MCF 10A (cell line): ENCODE data around the gene PFN3. TPM values are rescaled to one million over a fixed set of nuclear protein-coding genes. Genes with fewer than 3 reads are reported as not detected.

ENCODE experiments used
- BruUV-seq: library from RNA; stranded (reverse); fragments of 400-500 nt; replicated peaks from 2 replicates; lab custom pipeline; 2021; lab: Mats Ljungman, UMichigan
- CTCF ChIA-PET: fragments of 300-600 bp; sonication (Branson Sonifier 250); formaldehyde crosslinking; extraction: SDS; loops from one replicate; lab custom pipeline; 2021; ENCODE audit warnings: antibody characterized with exemption, inconsistent platforms; lab: Yijun Ruan, JAX
- POLR2A ChIA-PET: fragments of 300-600, 350-650 bp; sonication (Branson Sonifier 250); formaldehyde crosslinking; extraction: SDS; loops from one replicate; lab custom pipeline; 2020; ENCODE audit warnings: antibody characterized with exemption, inconsistent platforms; lab: Yijun Ruan, JAX
- DNase-seq: peaks from one replicate; pipeline ENCODE4 v3.0.0-alpha.2; 2018; ENCODE audit not compliant: unreplicated experiment
- H3K27ac Mint-ChIP-seq: one replicate; pipeline ENCODE4 v1.8.0; 2022; ENCODE audit warnings: mild to moderate bottlenecking, low read depth, mixed read lengths; ENCODE audit not compliant: unreplicated experiment
- H3K27me3 Mint-ChIP-seq: one replicate; pipeline ENCODE4 v1.8.0; 2022; ENCODE audit warnings: mixed read lengths; ENCODE audit not compliant: insufficient read depth, unreplicated experiment
- H3K36me3 Mint-ChIP-seq: one replicate; pipeline ENCODE4 v1.8.0; 2022; ENCODE audit warnings: mild to moderate bottlenecking, moderate library complexity, mixed read lengths; ENCODE audit not compliant: insufficient read depth, unreplicated experiment
- H3K4me1 Mint-ChIP-seq: one replicate; pipeline ENCODE4 v1.8.0; 2022; ENCODE audit warnings: mixed read lengths; ENCODE audit not compliant: insufficient read depth, unreplicated experiment
- H3K4me3 Mint-ChIP-seq: one replicate; pipeline ENCODE4 v1.8.0; 2022; ENCODE audit warnings: mild to moderate bottlenecking, moderate library complexity, mixed read lengths; ENCODE audit not compliant: unreplicated experiment
- H3K9me3 Mint-ChIP-seq: one replicate; pipeline ENCODE4 v1.8.0; 2022; ENCODE audit warnings: mixed read lengths; ENCODE audit not compliant: unreplicated experiment
- CTCF ChIP-seq: fragments of 200-600 bp; IDR thresholded peaks from one replicate; pipeline ENCODE4 v1.8.0; 2022; ENCODE audit warnings: antibody characterized with exemption, mild to moderate bottlenecking; ENCODE audit not compliant: unreplicated experiment
- intact Hi-C: fragments of 100-400 bp; cut with micrococcal nuclease; formaldehyde crosslinking; loops from 2 replicates; pipeline ENCODE4 v1.14.1; 2022
- total RNA-seq: library from RNA; stranded (reverse); gene quantifications from 2 replicates; pipeline ENCODE4 v1.2.3, GENCODE V29; 2022

Gene PFN3
- total RNA-seq, 1 experiment from 2014 or later = not detected

GRCh38 chr5:177445917-177446199, 45.4 kb upstream of the PFN3 start:
- no peak for DNase-seq
- peaks cover 21% of the 10 kb centered on the region for H3K4me1 Mint-ChIP-seq
- H3K9me3 Mint-ChIP-seq = no peaks in the 10 kb centered on the region
- intact Hi-C loops = no loop called here
- H3K4me3 Mint-ChIP-seq = peak overlapping the region; percentile 75
- no peaks in the 10 kb centered on the region for H3K27me3 Mint-ChIP-seq
- H3K27ac Mint-ChIP-seq = no peak overlapping the region
- ChIA-PET CTCF (interaction anchor here (0.5 to 13.2 kb wide), 10 partner anchors 10 to 674 kb away, joined by 3 to 277 read pairs (median 6); partner anchors contain the start of genes GRK6 and PFN3), POLR2A (interaction anchor here (0.9 to 17.7 kb wide), 6 partner anchors 9 to 55 kb away, joined by 3 to 217 read pairs (median 24); partner anchors contain the start of genes GRK6 and PFN3)
- H3K36me3 Mint-ChIP-seq = peaks cover 42% of the 10 kb centered on the region
- BruUV-seq = no TSS peak
- no peak for TF ChIP-seq CTCF

GRCh38 chr5:177445052-177445916, 44.8 kb upstream of the PFN3 start:
- no peak for DNase-seq
- intact Hi-C loops = no loop called here
- POLR2A ChIA-PET = interaction anchor here (0.9 to 17.7 kb wide), 5 partner anchors 8 to 55 kb away, joined by 3 to 217 read pairs (median 44); partner anchors contain the start of genes GRK6 and PFN3
- H3K4me1 Mint-ChIP-seq = peaks cover 21% of the 10 kb centered on the region
- H3K9me3 Mint-ChIP-seq = no peaks in the 10 kb centered on the region
- TF ChIP-seq CTCF = no peak
- no peaks in the 10 kb centered on the region for H3K27me3 Mint-ChIP-seq
- H3K27ac Mint-ChIP-seq = peak overlapping the region; percentile 37
- peaks cover 38% of the 10 kb centered on the region for H3K36me3 Mint-ChIP-seq
- CTCF ChIA-PET = interaction anchor here (0.5 to 13.2 kb wide), 9 partner anchors 10 to 136 kb away, joined by 3 to 277 read pairs (median 23); partner anchors contain the start of genes GRK6 and PFN3
- H3K4me3 Mint-ChIP-seq = peak overlapping the region; percentile 75
- TSS peak; percentile 31 for BruUV-seq

GRCh38 chr5:177444106-177445051, 43.9 kb upstream of the PFN3 start:
- intact Hi-C loops = no loop called here
- DNase-seq = no peak
- no peaks in the 10 kb centered on the region for H3K27me3 Mint-ChIP-seq
- H3K4me1 Mint-ChIP-seq = peaks cover 21% of the 10 kb centered on the region
- peak overlapping the region; percentile 19 for H3K4me3 Mint-ChIP-seq
- H3K9me3 Mint-ChIP-seq = no peaks in the 10 kb centered on the region
- H3K27ac Mint-ChIP-seq = peak overlapping the region; percentile 37
- ChIA-PET CTCF (interaction anchor here (0.5 to 5.2 kb wide), 6 partner anchors 11 to 155 kb away, joined by 3 to 54 read pairs (median 24); partner anchors contain the start of gene GRK6), POLR2A (interaction anchor here (5.6 to 17.7 kb wide), 2 partner anchors 11 to 16 kb away, joined by 44 to 217 read pairs; partner anchors contain the start of gene GRK6)
- peaks cover 46% of the 10 kb centered on the region for H3K36me3 Mint-ChIP-seq
- BruUV-seq = no TSS peak
- TF ChIP-seq CTCF = no peak
